Measurements from ENCODE around the gene EFCAB3.

- no peak for TF ChIP-seq CHD2 (IDR thresholded peaks at IDR 0.05; ENCODE audit: low read length, partially characterized antibody)
- TF ChIP-seq PHF8 (IDR thresholded peaks at IDR 0.05; ENCODE audit: borderline replicate concordance, low read depth): no peak
Observed at GRCh38 chr17:62381561-62381960, 1.2 kb downstream of the EFCAB3 start.

Measured in A549 (cell line).